Measurements from ENCODE around the gene IFT52. TPM values are rescaled to one million over a fixed set of nuclear protein-coding genes. Genes with fewer than 3 reads are reported as not detected.
A peak's percentile ranks its signal among the peaks of the same experiment; 100 is the strongest.

The IFT52 gene
- total RNA-seq, 2 donors from 2014 or later, result 17.6 to 18.1 TPM

GRCh38 chr20:43667341-43668132 lies 76.8 kb downstream of the IFT52 start:
- no peaks in the 10 kb centered on the region for H3K36me3 ChIP-seq
- no peak for DNase-seq (ENCODE audit: low spot score)
- H3K4me3 ChIP-seq, result peak overlapping the region; percentile 14
- H3K4me1 ChIP-seq (ENCODE audit: control insufficient read depth in 1 of 2, low read depth in 2 of 2), result peaks cover 7 to 9% of the 10 kb centered on the region in 2 donors
- H3K9me3 ChIP-seq, result no peaks in the 10 kb centered on the region
- ATAC-seq (ENCODE audit: insufficient number of reproducible peaks, low FRiP score, low read depth), result no peak
- TF ChIP-seq CTCF (IDR thresholded peaks at IDR 0.05), result no peak
- no peak overlapping the region for H3K27ac ChIP-seq
- peaks cover 9% of the 10 kb centered on the region for H3K27me3 ChIP-seq (replicated peaks; ENCODE audit: insufficient read depth)

DNA sequence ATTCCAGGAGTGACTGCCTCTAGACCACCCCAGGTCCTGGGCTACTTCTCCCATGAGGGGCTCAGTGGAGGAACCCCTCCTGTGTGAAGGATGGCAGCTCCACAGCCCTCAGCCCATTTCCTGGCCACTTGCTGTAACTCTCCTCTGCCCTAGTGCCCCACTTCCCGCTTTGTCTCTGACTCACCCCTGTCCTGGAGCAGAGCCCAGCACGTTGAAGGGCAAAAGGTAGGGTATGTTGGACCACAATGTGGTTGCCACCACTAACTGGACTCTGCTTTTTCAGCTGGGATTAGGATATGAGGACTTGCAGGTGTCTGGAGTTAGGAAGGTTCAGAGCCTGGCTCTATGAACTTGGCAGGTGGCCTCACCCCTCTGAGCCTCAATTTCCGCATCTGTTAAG lies 78.6 kb downstream of the IFT52 start:
- DNase-seq (ENCODE audit: low spot score), result no peak
- H3K36me3 ChIP-seq, result no peaks in the 10 kb centered on the region
- H3K27me3 ChIP-seq (replicated peaks; ENCODE audit: insufficient read depth), result peaks cover 9% of the 10 kb centered on the region
- H3K9me3 ChIP-seq, result no peaks in the 10 kb centered on the region
- no peak overlapping the region for H3K27ac ChIP-seq
- TF ChIP-seq CTCF (IDR thresholded peaks at IDR 0.05), result no peak
- no peak for ATAC-seq (ENCODE audit: insufficient number of reproducible peaks, low FRiP score, low read depth)
- no peak overlapping the region for H3K4me3 ChIP-seq
- H3K4me1 ChIP-seq (ENCODE audit: control insufficient read depth in 1 of 2, low read depth in 2 of 2), result peaks cover 7 to 9% of the 10 kb centered on the region in 2 donors

- Histone ChIP-seq H3K4me1 (ENCODE audit: control insufficient read depth in 1 of 2, low read depth in 2 of 2) (peaks cover 7 to 9% of the 10 kb centered on the region in 2 donors), H3K4me3 (no peak overlapping the region)
- no peak for TF ChIP-seq CTCF (IDR thresholded peaks at IDR 0.05)
Observed at GRCh38 chr20:43670423-43670822, 79.7 kb downstream of the IFT52 start.

GRCh38 chr20:43676368-43676767 lies 85.6 kb downstream of the IFT52 start:
- no peak for TF ChIP-seq CTCF (IDR thresholded peaks at IDR 0.05)
- no peak overlapping the region for H3K4me3 ChIP-seq
- H3K9me3 ChIP-seq, result no peaks in the 10 kb centered on the region
- H3K4me1 ChIP-seq (ENCODE audit: control insufficient read depth in 1 of 2, low read depth in 2 of 2), result peaks cover 0 to under 1% of the 10 kb centered on the region in 2 donors
- DNase-seq (ENCODE audit: low spot score) (no peak), ATAC-seq (ENCODE audit: insufficient number of reproducible peaks, low FRiP score, low read depth) (no peak)
- no peaks in the 10 kb centered on the region for H3K36me3 ChIP-seq
- no peak overlapping the region for H3K27ac ChIP-seq
- no peaks in the 10 kb centered on the region for H3K27me3 ChIP-seq (replicated peaks; ENCODE audit: insufficient read depth)

More at GRCh38 chr20:43670423-43670822, 79.7 kb downstream of the IFT52 start:
- Histone ChIP-seq H3K27ac (no peak overlapping the region), H3K9me3 (no peaks in the 10 kb centered on the region), H3K27me3 (replicated peaks; ENCODE audit: insufficient read depth) (peaks cover 9% of the 10 kb centered on the region), H3K36me3 (no peaks in the 10 kb centered on the region)
- ATAC-seq (ENCODE audit: insufficient number of reproducible peaks, low FRiP score, low read depth), result no peak
- no peak for DNase-seq (ENCODE audit: low spot score)

DNA sequence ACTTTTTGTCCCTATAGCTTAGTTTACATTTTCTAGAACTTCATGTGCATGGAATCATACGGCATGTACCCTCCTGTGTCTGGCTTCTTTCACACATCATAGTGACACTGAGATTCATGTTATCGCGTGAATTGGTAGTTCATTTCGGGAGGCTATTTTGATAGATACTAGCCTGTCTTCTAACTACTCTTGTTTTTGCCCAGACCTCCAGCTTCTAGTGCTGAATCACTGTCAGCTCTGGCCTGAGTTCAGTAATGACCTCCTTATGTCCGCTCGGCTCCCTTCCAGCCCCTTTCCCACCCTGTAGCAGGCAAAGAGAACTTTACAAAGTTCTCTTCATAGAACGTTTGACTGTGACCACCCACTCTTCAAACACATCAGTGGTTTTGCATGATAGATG lies 90.2 kb downstream of the IFT52 start:
- no peak overlapping the region for H3K4me3 ChIP-seq
- no peaks in the 10 kb centered on the region for H3K9me3 ChIP-seq
- no peaks in the 10 kb centered on the region for H3K36me3 ChIP-seq
- no peaks in the 10 kb centered on the region for H3K27me3 ChIP-seq (replicated peaks; ENCODE audit: insufficient read depth)
- H3K4me1 ChIP-seq (ENCODE audit: control insufficient read depth in 1 of 2, low read depth in 2 of 2), result peaks cover 0 to 8% of the 10 kb centered on the region in 2 donors
- ATAC-seq (ENCODE audit: insufficient number of reproducible peaks, low FRiP score, low read depth) (no peak), DNase-seq (ENCODE audit: low spot score) (no peak)
- no peak overlapping the region for H3K27ac ChIP-seq
- TF ChIP-seq CTCF (IDR thresholded peaks at IDR 0.05), result no peak
